HG03439 (cell line): Measurements from ENCODE around the gene SMG9.
A peak's percentile ranks its signal among the peaks of the same experiment; 100 is the strongest.

Source experiments
- ATAC-seq: cut with Tn5 transposase; IDR thresholded peaks from one replicate; pipeline ENCODE4 v1.9.1; 2021; ENCODE audit warnings: mild to moderate bottlenecking, moderate library complexity; ENCODE audit not compliant: unreplicated experiment

SMG9 gene

GRCh38 chr19:43759515-43759914, 4.8 kb upstream of the SMG9 start:
- no peak for ATAC-seq

- peak; percentile 28 for ATAC-seq
Observed at GRCh38 chr19:43755256-43755801, 567 bp upstream of the SMG9 start.

GRCh38 chr19:43754253-43754502, 584 bp downstream of the SMG9 start:
- ATAC-seq: no peak

- ATAC-seq: no peak
Observed at GRCh38 chr19:43752287-43752875, 2.4 kb downstream of the SMG9 start.

GRCh38 chr19:43751466-43752220, 3.1 kb downstream of the SMG9 start:
- ATAC-seq: no peak

GRCh38 chr19:43749898-43750297, 4.9 kb downstream of the SMG9 start:
- no peak for ATAC-seq

GRCh38 chr19:43749152-43749551, 5.6 kb downstream of the SMG9 start:
- no peak for ATAC-seq

GRCh38 chr19:43748685-43749084, 6.1 kb downstream of the SMG9 start:
- ATAC-seq: no peak

- no peak for ATAC-seq
Observed at GRCh38 chr19:43748205-43748594, 6.6 kb downstream of the SMG9 start.

- no peak for ATAC-seq
Observed at GRCh38 chr19:43747557-43748204, 7.1 kb downstream of the SMG9 start.

- ATAC-seq: no peak
Observed at GRCh38 chr19:43743059-43743458, 11.7 kb downstream of the SMG9 start.

GRCh38 chr19:43741075-43741825, 13.5 kb downstream of the SMG9 start:
- ATAC-seq: no peak

GRCh38 chr19:43739439-43740235, 15.1 kb downstream of the SMG9 start:
- no peak for ATAC-seq

GRCh38 chr19:43738780-43739211, 16.0 kb downstream of the SMG9 start:
- ATAC-seq: no peak

- ATAC-seq: no peak
Observed at GRCh38 chr19:43735957-43736356, 18.8 kb downstream of the SMG9 start.

- ATAC-seq: no peak
Observed at GRCh38 chr19:43735013-43735412, 19.7 kb downstream of the SMG9 start.

GRCh38 chr19:43731846-43732245, 22.9 kb downstream of the SMG9 start:
- ATAC-seq: no peak

- no peak for ATAC-seq
Observed at GRCh38 chr19:43731346-43731745, 23.4 kb downstream of the SMG9 start.

- no peak for ATAC-seq
Observed at GRCh38 chr19:43729919-43730318, 24.8 kb downstream of the SMG9 start.

GRCh38 chr19:43727593-43727853, 27.2 kb downstream of the SMG9 start:
- ATAC-seq: no peak
